ENCODE results near the gene WNT5B. TPM values are rescaled to one million over a fixed set of nuclear protein-coding genes. Genes with fewer than 3 reads are reported as not detected.

WNT5B gene
- total RNA-seq = 62.4 and 73.8 TPM in 2 replicates

GRCh38 chr12:1628666-1629337 is at the start of gene WNT5B:
Gene WNT5B, plus strand, starts transcription at chr12:1629231. Its CDS starts 2,124 bp downstream, at chr12:1631355.

GRCh38 chr12:1594261-1595025 is 34.6 kb upstream of the WNT5B start, which contains the start of gene FBXL14:
Gene FBXL14, minus strand, starts transcription at chr12:1594581. Its CDS starts 515 bp downstream, at chr12:1594066.

GRCh38 chr12:1690578-1691122 is 61.6 kb downstream of the WNT5B start, which contains the start of gene ADIPOR2:
Gene ADIPOR2, plus strand, starts transcription at chr12:1691070. Its CDS starts 63,274 bp downstream, at chr12:1754344.

Other genes starting within 250 kb of the WNT5B start
- 8.1 and 10.8 TPM in 2 replicates for gene FBXL14, start 34.6 kb upstream of the WNT5B start, total RNA-seq
- gene ADIPOR2, start 61.8 kb downstream of the WNT5B start, total RNA-seq = 24.2 and 27.8 TPM in 2 replicates
- gene LRTM2, start 191.3 kb downstream of the WNT5B start, total RNA-seq = not detected in 2 replicates

Measured in myometrial cell (primary cell).